Measurements from ENCODE around the gene PARP3. TPM values are rescaled to one million over a fixed set of nuclear protein-coding genes. Genes with fewer than 3 reads are reported as not detected.
A peak's percentile ranks its signal among the peaks of the same experiment; 100 is the strongest.

PARP3 gene
- polyA plus RNA-seq, 2 of the 4 experiments (the other 2 are of a cell fraction) = 7.6 to 11.0 TPM

DNA sequence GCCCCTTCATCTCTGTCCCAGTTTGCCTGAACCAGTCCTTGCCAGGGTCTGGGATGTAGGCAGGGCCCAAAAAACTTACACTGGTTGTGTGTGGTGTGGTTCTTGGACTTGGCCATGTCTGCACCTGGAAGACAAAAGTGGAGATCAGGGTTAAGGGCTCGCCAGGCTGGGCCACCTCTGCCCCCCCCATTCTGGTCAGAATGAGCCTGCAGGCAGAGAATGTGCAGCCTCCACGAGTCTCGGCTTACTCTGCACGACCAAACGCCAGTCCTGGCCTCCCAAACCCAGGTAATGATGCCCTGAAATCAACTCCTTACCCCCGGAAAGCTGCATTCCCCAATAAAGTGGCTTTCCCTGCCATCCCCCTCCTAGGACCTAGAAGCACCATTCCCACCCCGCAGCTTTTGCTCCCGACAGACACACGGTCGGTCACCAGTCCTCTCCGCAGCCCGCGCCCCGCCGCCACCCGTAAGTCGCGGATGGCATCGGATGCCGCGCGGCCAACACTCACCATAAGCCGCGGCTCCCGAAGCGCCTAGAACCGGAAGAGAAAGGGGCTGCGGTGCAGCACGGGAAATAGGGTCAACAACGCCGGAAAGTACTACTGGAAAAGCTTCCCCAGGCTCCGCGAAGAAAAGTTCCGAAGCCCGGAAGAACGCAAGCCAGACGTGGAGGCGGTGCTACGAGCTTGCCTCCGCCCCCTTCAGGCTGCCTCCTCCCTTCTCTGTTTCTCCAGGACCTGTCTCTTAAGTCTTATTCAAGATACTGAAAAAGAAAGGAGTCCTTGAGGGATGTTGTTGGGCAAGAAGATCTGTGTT lies 53.4 kb downstream of the PARP3 start, which contains the start of gene RPL29 (continued):
- TF ChIP-seq CHD2 (IDR thresholded peaks at IDR 0.05; ENCODE audit: low read length, partially characterized antibody) (no peak), ZFP36 (IDR thresholded peaks at IDR 0.05; ENCODE audit: borderline replicate concordance, partially characterized antibody) (no peak), ESRRA (IDR thresholded peaks at IDR 0.05; ENCODE audit: borderline replicate concordance, low read length) (no peak), HOXB5 (CRISPR knock-in tag; IDR thresholded peaks at IDR 0.05) (no peak), ZC3H11A (IDR thresholded peaks at IDR 0.05) (no peak), JUNB (IDR thresholded peaks at IDR 0.05) (no peak), EP300 (IDR thresholded peaks at IDR 0.05) (no peak), MAZ (IDR thresholded peaks at IDR 0.05; ENCODE audit: borderline replicate concordance, low read depth, low read length) (no peak), CHD4 (IDR thresholded peaks at IDR 0.05; ENCODE audit: borderline replicate concordance) (no peak), SREBF2 (IDR thresholded peaks at IDR 0.05) (no peak), RFX5 (IDR thresholded peaks at IDR 0.05) (no peak), POLR2A (IDR thresholded peaks at IDR 0.05; ENCODE audit: low read length) (peak; percentile 78)
- TF ChIP-seq, protein P1, sequence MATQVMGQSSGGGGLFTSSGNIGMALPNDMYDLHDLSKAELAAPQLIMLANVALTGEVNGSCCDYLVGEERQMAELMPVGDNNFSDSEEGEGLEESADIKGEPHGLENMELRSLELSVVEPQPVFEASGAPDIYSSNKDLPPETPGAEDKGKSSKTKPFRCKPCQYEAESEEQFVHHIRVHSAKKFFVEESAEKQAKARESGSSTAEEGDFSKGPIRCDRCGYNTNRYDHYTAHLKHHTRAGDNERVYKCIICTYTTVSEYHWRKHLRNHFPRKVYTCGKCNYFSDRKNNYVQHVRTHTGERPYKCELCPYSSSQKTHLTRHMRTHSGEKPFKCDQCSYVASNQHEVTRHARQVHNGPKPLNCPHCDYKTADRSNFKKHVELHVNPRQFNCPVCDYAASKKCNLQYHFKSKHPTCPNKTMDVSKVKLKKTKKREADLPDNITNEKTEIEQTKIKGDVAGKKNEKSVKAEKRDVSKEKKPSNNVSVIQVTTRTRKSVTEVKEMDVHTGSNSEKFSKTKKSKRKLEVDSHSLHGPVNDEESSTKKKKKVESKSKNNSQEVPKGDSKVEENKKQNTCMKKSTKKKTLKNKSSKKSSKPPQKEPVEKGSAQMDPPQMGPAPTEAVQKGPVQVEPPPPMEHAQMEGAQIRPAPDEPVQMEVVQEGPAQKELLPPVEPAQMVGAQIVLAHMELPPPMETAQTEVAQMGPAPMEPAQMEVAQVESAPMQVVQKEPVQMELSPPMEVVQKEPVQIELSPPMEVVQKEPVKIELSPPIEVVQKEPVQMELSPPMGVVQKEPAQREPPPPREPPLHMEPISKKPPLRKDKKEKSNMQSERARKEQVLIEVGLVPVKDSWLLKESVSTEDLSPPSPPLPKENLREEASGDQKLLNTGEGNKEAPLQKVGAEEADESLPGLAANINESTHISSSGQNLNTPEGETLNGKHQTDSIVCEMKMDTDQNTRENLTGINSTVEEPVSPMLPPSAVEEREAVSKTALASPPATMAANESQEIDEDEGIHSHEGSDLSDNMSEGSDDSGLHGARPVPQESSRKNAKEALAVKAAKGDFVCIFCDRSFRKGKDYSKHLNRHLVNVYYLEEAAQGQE (IDR thresholded peaks at IDR 0.05) = 0 out of 2 replicates have a peak, but pooled peaks have one; percentile 15
- TF ChIP-seq, protein P2, sequence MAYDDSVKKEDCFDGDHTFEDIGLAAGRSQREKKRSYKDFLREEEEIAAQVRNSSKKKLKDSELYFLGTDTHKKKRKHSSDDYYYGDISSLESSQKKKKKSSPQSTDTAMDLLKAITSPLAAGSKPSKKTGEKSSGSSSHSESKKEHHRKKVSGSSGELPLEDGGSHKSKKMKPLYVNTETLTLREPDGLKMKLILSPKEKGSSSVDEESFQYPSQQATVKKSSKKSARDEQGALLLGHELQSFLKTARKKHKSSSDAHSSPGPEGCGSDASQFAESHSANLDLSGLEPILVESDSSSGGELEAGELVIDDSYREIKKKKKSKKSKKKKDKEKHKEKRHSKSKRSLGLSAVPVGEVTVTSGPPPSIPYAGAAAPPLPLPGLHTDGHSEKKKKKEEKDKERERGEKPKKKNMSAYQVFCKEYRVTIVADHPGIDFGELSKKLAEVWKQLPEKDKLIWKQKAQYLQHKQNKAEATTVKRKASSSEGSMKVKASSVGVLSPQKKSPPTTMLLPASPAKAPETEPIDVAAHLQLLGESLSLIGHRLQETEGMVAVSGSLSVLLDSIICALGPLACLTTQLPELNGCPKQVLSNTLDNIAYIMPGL (CRISPR knock-in tag; IDR thresholded peaks at IDR 0.05; ENCODE audit: borderline replicate concordance) = no peak
- TF ChIP-seq, protein P3, sequence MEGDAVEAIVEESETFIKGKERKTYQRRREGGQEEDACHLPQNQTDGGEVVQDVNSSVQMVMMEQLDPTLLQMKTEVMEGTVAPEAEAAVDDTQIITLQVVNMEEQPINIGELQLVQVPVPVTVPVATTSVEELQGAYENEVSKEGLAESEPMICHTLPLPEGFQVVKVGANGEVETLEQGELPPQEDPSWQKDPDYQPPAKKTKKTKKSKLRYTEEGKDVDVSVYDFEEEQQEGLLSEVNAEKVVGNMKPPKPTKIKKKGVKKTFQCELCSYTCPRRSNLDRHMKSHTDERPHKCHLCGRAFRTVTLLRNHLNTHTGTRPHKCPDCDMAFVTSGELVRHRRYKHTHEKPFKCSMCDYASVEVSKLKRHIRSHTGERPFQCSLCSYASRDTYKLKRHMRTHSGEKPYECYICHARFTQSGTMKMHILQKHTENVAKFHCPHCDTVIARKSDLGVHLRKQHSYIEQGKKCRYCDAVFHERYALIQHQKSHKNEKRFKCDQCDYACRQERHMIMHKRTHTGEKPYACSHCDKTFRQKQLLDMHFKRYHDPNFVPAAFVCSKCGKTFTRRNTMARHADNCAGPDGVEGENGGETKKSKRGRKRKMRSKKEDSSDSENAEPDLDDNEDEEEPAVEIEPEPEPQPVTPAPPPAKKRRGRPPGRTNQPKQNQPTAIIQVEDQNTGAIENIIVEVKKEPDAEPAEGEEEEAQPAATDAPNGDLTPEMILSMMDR (IDR thresholded peaks at IDR 0.05) = no peak
- TF ChIP-seq, protein P4, sequence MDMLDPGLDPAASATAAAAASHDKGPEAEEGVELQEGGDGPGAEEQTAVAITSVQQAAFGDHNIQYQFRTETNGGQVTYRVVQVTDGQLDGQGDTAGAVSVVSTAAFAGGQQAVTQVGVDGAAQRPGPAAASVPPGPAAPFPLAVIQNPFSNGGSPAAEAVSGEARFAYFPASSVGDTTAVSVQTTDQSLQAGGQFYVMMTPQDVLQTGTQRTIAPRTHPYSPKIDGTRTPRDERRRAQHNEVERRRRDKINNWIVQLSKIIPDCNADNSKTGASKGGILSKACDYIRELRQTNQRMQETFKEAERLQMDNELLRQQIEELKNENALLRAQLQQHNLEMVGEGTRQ (IDR thresholded peaks at IDR 0.05) = no peak

DNA sequence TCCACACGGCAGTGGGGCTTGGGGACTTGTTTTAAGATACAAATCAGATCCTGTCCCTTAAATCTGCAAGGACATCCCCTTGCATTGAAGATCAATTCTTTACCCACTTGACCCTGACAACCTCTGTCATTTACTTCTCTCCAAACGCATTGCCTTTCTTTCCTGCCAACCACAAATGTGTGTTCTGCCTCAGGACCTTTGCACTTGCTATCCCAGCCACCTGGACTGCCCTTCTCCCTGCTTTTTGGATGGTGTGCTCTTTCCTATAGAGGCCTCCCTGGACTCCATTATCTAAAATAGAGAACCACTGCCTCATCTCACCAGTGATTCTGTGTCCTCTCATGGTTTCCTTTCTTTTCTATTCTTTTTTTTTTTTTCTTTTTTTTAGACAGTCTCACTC lies 55.0 kb downstream of the PARP3 start:
- ChIA-PET CTCF (interaction anchor here (0.6 to 2.2 kb wide), 4 partner anchors 57 to 126 kb away, joined by 3 to 8 read pairs (median 5); partner anchors contain the start of gene DUSP7), POLR2A (no interaction called here)
- H3K4me1 ChIP-seq = peaks cover 30% of the 10 kb centered on the region; the same call in 2 of the 3 replicates
- H3K9me3 ChIP-seq = no peaks in the 10 kb centered on the region
- no peak for ATAC-seq
- H3K4me2 ChIP-seq = no peak overlapping the region
- DNase-seq (ENCODE audit: low read depth in 1 of 2, low spot score in 1 of 2) = no peak
- TF ChIP-seq ZC3H11A (IDR thresholded peaks at IDR 0.05) (no peak), NR3C1 (IDR thresholded peaks at IDR 0.05) (no peak), HDAC2 (IDR thresholded peaks at IDR 0.05) (no peak), RARB (CRISPR knock-in tag; IDR thresholded peaks at IDR 0.05) (no peak), PHF8 (IDR thresholded peaks at IDR 0.05; ENCODE audit: borderline replicate concordance, low read depth) (no peak)
- no peak overlapping the region for H3K4me3 ChIP-seq
- H3K27ac ChIP-seq = no peak overlapping the region
- FAIRE-seq = no peak
- WGBS (ENCODE audit: missing lambda C conversion rate) = 49% methylated on average over 2 of the region's 2 CpGs

Measured in A549 (cell line).